Body of pancreas (tissue), 4 donors: Measurements from ENCODE around the gene PRM3. TPM values are rescaled to one million over a fixed set of nuclear protein-coding genes. Genes with fewer than 3 reads are reported as not detected.

Experiments used
- ATAC-seq: fragments of 150-250 bp; one replicate; pipeline ENCODE4 v1.9.1; 2016
- DNase-seq, 4 donors: peaks; one replicate each; pipeline ENCODE4 v3.0.0-alpha.2; 2019
- H3K27ac ChIP-seq, 4 donors: fragments of 200-600 bp; sonication (generic); 1 replicate in 3 of 4; 2 replicates in 1 of 4; pipeline versions ENCODE4 v1.5.1 to v1.6.1; 2016 to 2019; ENCODE audit warnings: mild to moderate bottlenecking in 1 of 4, mixed read lengths in 1 of 4, moderate library complexity in 1 of 4
- H3K27me3 ChIP-seq, 2 donors: fragments of 200-600 bp; sonication (generic); one replicate each; pipeline ENCODE4 v1.6.0; 2016; ENCODE audit warnings: mild to moderate bottlenecking in 1 of 2
- H3K36me3 ChIP-seq, 2 donors: fragments of 200-600 bp; sonication (generic); replicated peaks in 1 of 2; 2 replicates each; pipeline ENCODE4 v1.5.1; 2016; ENCODE audit warnings: low read depth in 2 of 2; ENCODE audit not compliant: insufficient read depth in 1 of 2
- H3K4me1 ChIP-seq: fragments of 200-600 bp; sonication (generic); one replicate; pipeline ENCODE4 v1.6.0; 2016
- H3K4me3 ChIP-seq, 2 donors: fragments of 200-600 bp; sonication (generic); 1 replicate in 1 of 2; 2 replicates in 1 of 2; pipeline ENCODE4 v1.5.1; 2016 to 2019
- H3K9me3 ChIP-seq, 3 donors: fragments of 200-600 bp; sonication (generic); 1 replicate in 2 of 3; 2 replicates in 1 of 3; pipeline ENCODE4 v1.5.1; 2016
- POLR2A ChIP-seq, 3 donors: fragments of 450-650 bp; IDR thresholded peaks; one replicate each; pipeline ENCODE4 v1.6.1; 2016; ENCODE audit warnings: antibody characterized with exemption in 3 of 3, mild to moderate bottlenecking in 2 of 3
- WGBS, 2 donors: methylation state at CpG; one replicate each; pipeline ENCODE4 v1.1.5; 2017; 5-methylcytosine and 5-hydroxymethylcytosine counted together
- intact Hi-C: fragments of 100-400 bp; cut with DNase I; formaldehyde crosslinking; loops from one replicate; pipeline ENCODE4 v1.15.1; 2023
- total RNA-seq, 2 donors: library from RNA; depleted of rRNA; stranded (reverse); fragments of >200 nt; gene quantifications; one replicate each; pipeline ENCODE4 v1.1.0, GENCODE V29; 2016
- TF ChIP-seq, protein P1 (sequence below), 7 experiments: fragments of 450-650 bp in 4 of 7; fragments of 200-600 bp in 3 of 7; sonication (generic) in 3 of 7; IDR thresholded peaks; one replicate each; pipeline ENCODE4 v1.5.1; 2016 to 2019; ENCODE audit warnings: antibody characterized with exemption in 7 of 7

The PRM3 gene
- total RNA-seq, 2 donors from 2014 or later = not detected

DNA sequence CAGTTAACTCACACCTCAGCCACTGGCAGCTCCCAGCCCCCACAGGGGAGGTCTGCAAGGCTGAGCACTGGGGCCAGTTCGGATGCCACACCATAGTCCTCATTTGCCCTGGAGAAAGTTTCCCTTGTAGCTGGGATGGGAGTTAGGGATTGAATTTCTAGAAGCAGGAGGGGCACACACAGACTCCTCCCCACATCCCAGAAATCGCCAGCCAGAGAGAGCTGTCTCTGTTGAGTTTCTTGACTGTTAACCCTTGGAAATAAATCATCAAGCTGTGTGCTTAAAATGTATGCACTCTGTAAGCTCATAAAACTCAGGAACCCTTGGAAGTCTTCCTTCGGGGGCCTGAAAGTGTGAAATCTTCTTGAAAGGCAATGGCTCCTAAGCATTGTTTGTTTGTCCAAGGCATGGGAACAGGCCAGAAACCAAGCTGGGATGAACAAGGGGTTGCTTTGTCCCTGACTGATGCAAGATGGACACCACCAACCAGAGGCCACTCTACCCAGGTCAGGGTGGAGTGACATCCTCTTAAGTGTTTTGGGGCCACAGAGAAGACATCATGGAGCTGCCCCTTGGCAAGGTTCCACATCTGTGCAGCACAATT is 394 bp upstream of the PRM3 start:
- intact Hi-C loops = no loop called here
- 71 to 75% methylated on average over 3 of the region's 3 CpGs for WGBS, 2 donors
- DNase-seq = no peak

GRCh38 chr16:11272484-11272883 is 945 bp downstream of the PRM3 start:
- DNase-seq (no peak), ATAC-seq (no peak)
- H3K27ac ChIP-seq = no peak overlapping the region
- H3K9me3 ChIP-seq = no peaks in the 10 kb centered on the region
- intact Hi-C loops = no loop called here
- no peaks in the 10 kb centered on the region for H3K27me3 ChIP-seq
- H3K4me1 ChIP-seq = no peaks in the 10 kb centered on the region
- 75 to 80% methylated on average over 1 to 6 of the region's 6 CpGs for WGBS, 2 donors
- H3K36me3 ChIP-seq = no peaks in the 10 kb centered on the region
- H3K4me3 ChIP-seq = no peak overlapping the region
- TF ChIP-seq, protein P1, sequence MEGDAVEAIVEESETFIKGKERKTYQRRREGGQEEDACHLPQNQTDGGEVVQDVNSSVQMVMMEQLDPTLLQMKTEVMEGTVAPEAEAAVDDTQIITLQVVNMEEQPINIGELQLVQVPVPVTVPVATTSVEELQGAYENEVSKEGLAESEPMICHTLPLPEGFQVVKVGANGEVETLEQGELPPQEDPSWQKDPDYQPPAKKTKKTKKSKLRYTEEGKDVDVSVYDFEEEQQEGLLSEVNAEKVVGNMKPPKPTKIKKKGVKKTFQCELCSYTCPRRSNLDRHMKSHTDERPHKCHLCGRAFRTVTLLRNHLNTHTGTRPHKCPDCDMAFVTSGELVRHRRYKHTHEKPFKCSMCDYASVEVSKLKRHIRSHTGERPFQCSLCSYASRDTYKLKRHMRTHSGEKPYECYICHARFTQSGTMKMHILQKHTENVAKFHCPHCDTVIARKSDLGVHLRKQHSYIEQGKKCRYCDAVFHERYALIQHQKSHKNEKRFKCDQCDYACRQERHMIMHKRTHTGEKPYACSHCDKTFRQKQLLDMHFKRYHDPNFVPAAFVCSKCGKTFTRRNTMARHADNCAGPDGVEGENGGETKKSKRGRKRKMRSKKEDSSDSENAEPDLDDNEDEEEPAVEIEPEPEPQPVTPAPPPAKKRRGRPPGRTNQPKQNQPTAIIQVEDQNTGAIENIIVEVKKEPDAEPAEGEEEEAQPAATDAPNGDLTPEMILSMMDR (IDR thresholded peaks at IDR 0.05) = no peak
- TF ChIP-seq POLR2A (IDR thresholded peaks at IDR 0.05) = no peak

More for the DNA sequence above, 394 bp upstream of the PRM3 start:
- Histone ChIP-seq H3K9me3 (no peaks in the 10 kb centered on the region), H3K27ac (no peak overlapping the region), H3K36me3 (no peaks in the 10 kb centered on the region), H3K27me3 (no peaks in the 10 kb centered on the region), H3K4me1 (no peaks in the 10 kb centered on the region), H3K4me3 (no peak overlapping the region)
- ATAC-seq = no peak
- no peak for TF ChIP-seq POLR2A (IDR thresholded peaks at IDR 0.05)
- TF ChIP-seq, protein P1 (IDR thresholded peaks at IDR 0.05) = no peak

DNA sequence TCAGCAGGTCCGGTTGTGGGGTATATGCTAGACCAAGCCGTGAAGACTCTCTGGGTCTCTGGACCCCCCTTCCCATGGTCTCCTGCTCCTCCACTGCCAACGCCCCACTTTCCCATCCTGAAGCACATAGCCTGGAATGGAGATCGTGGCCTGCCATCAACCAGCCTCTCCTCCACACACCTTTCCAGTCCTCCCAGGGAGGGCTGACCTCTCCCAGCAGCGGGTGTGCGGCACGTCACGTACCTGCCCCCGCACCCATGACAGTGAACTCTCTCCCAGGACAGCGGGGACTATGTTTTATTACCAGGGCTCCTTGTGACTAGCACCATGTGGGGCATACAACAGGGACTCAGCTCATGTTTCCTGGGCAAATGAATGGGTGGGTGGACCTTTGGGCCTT is 1.8 kb downstream of the PRM3 start:
- no peaks in the 10 kb centered on the region for H3K9me3 ChIP-seq
- no peaks in the 10 kb centered on the region for H3K36me3 ChIP-seq
- ATAC-seq (no peak), DNase-seq (no peak)
- no peak overlapping the region for H3K27ac ChIP-seq
- WGBS, 2 donors = 87 to 91% methylated on average over 10 of the region's 10 CpGs
- no peaks in the 10 kb centered on the region for H3K27me3 ChIP-seq
- no peaks in the 10 kb centered on the region for H3K4me1 ChIP-seq
- intact Hi-C loops = no loop called here
- TF ChIP-seq POLR2A (IDR thresholded peaks at IDR 0.05) = no peak
- TF ChIP-seq, protein P1 (IDR thresholded peaks at IDR 0.05) = no peak
- no peak overlapping the region for H3K4me3 ChIP-seq

DNA sequence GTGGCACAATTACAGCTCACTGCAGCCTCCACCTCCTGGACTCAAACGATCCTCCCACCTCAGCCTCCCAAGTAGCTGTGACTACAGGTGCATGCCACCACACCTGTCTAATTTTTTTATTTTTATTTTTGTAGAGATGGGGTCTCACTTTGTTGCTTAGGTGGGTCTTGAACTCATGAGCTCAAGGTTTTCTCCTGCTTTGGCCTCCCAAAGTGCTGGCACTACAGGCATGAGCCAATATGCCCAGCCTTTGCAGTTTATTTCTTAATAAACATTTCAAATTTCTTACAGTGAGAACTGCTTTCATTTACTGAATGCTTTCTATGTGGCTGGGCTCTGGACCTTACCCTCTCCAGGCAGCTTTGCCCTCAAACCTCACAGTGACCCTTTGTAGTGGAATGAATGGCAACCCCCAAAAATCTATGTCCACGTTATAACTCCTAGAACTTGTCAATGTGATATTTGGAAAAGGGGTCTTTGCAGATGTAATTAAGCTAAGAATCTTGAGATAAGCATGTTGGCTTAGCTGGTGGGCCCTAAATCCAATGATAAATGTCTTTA is 2.7 kb downstream of the PRM3 start:
- Histone ChIP-seq H3K36me3 (no peaks in the 10 kb centered on the region), H3K27me3 (no peaks in the 10 kb centered on the region), H3K27ac (no peak overlapping the region), H3K9me3 (no peaks in the 10 kb centered on the region), H3K4me3 (no peak overlapping the region), H3K4me1 (peaks cover under 1% of the 10 kb centered on the region)
- DNase-seq = no peak
- 84 to 95% methylated on average over 2 of the region's 2 CpGs for WGBS, 2 donors
- no peak for ATAC-seq
- intact Hi-C loops = no loop called here
- TF ChIP-seq, protein P1 (IDR thresholded peaks at IDR 0.05) = no peak
- TF ChIP-seq POLR2A (IDR thresholded peaks at IDR 0.05) = no peak

DNA sequence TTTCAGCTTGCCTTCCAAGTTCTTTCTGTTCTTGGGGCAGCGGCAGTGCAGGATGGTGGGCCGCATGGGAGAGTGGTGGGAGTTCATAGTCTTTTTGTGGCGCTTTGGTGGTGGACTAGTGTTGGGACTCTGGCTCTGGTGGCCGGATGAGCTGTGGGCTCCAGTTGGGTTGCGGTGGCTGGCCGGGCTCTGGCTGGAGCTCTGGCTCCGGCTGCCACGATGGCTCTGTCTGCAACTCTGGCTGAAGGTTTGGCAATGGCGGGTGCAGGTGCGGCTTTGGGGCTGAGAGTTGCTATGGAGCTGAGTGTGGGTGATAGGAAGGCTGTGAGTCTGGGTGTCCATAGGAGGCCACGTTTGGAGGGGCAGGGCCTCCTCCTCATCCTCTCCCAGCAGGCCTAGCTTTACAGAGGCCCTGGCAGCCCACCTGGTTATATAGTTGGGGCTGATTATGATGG is 4.5 kb downstream of the PRM3 start, which contains the start of gene TNP2:
Gene TNP2 (minus strand): TSS at position 405 of the 455 bp plus-strand sequence. CDS start 63 bp downstream, at position 342.
- ATAC-seq (no peak), DNase-seq (no peak)
- Histone ChIP-seq H3K27ac (no peak within 1 kb of the TSS), H3K36me3 (no peaks in the 10 kb centered on the region), H3K9me3 (no peaks in the 10 kb centered on the region), H3K4me3 (no peak within 1 kb of the TSS), H3K27me3 (no peaks in the 10 kb centered on the region), H3K4me1 (peaks cover 6% of the 10 kb centered on the region)
- WGBS, 2 donors = 87 to 93% methylated on average over 4 to 11 of the region's 11 CpGs
- intact Hi-C loops = loop anchor here (10.0 kb wide), 1 partner anchor 304 kb away; no protein-coding TSS in a partner anchor
- TF ChIP-seq, protein P1 (IDR thresholded peaks at IDR 0.05) = no peak
- TF ChIP-seq POLR2A (IDR thresholded peaks at IDR 0.05) = no peak
